Activated T-cell treated with anti-CD3 and anti-CD28 coated beads, Interleukin-2, amount 50 U/mL, for 4 hours (primary cell): ENCODE data around the gene NUP205. TPM values are rescaled to one million over a fixed set of nuclear protein-coding genes. Genes with fewer than 3 reads are reported as not detected.

Experiments
- ATAC-seq, 2 donors: fragments of 200-7000 bp; cut with Tn5 transposase; one replicate each; pipeline ENCODE4 v1.10.0; 2021
- DNase-seq: peaks from one replicate; pipeline ENCODE4 v3.0.0-alpha.2; 2020
- H3K27me3 Mint-ChIP-seq: one replicate; pipeline ENCODE4 v1.8.0; 2021; ENCODE audit warnings: low read depth, mixed read lengths
- H3K36me3 Mint-ChIP-seq: one replicate; pipeline ENCODE4 v1.8.0; 2022; ENCODE audit warnings: mixed read lengths; ENCODE audit not compliant: insufficient read depth
- H3K4me1 Mint-ChIP-seq: one replicate; pipeline ENCODE4 v1.8.0; 2021; ENCODE audit warnings: low read depth, mixed read lengths
- H3K4me3 Mint-ChIP-seq: one replicate; pipeline ENCODE4 v1.8.0; 2021; ENCODE audit warnings: mild to moderate bottlenecking, moderate library complexity, mixed read lengths
- H3K9me3 Mint-ChIP-seq: one replicate; pipeline ENCODE4 v1.8.0; 2021; ENCODE audit warnings: mixed read lengths
- total RNA-seq, 3 donors: library from RNA; stranded (reverse); gene quantifications; one replicate each; pipeline ENCODE4 v1.2.1, GENCODE V29; 2021

NUP205 gene
- total RNA-seq, 3 donors from 2014 or later, result 102 to 128 (median 125) TPM

- H3K4me1 Mint-ChIP-seq, result no peaks in the 10 kb centered on the region
- ATAC-seq (no peak), DNase-seq (no peak)
- H3K4me3 Mint-ChIP-seq, result no peak overlapping the region
- H3K36me3 Mint-ChIP-seq, result no peaks in the 10 kb centered on the region
- no peaks in the 10 kb centered on the region for H3K27me3 Mint-ChIP-seq
- H3K9me3 Mint-ChIP-seq, result peaks cover 4% of the 10 kb centered on the region
Measured at GRCh38 chr7:135522509-135522908, 35.2 kb upstream of the NUP205 start.

- ATAC-seq (no peak), DNase-seq (no peak)
- Mint-ChIP-seq H3K36me3 (no peaks in the 10 kb centered on the region), H3K9me3 (peaks cover 4% of the 10 kb centered on the region), H3K4me3 (no peak overlapping the region), H3K27me3 (no peaks in the 10 kb centered on the region), H3K4me1 (no peaks in the 10 kb centered on the region)
Measured at GRCh38 chr7:135523146-135523545, 34.6 kb upstream of the NUP205 start.

- ATAC-seq, result no peak
- Mint-ChIP-seq H3K27me3 (no peaks in the 10 kb centered on the region), H3K9me3 (peaks cover 4% of the 10 kb centered on the region), H3K36me3 (no peaks in the 10 kb centered on the region), H3K4me1 (no peaks in the 10 kb centered on the region), H3K4me3 (no peak overlapping the region)
- DNase-seq, result no peak
Measured at GRCh38 chr7:135525426-135525825, 32.3 kb upstream of the NUP205 start.

GRCh38 chr7:135527025-135527424, 30.7 kb upstream of the NUP205 start:
- H3K4me1 Mint-ChIP-seq, result no peaks in the 10 kb centered on the region
- H3K36me3 Mint-ChIP-seq, result no peaks in the 10 kb centered on the region
- H3K9me3 Mint-ChIP-seq, result peaks cover 4% of the 10 kb centered on the region
- peaks cover 3% of the 10 kb centered on the region for H3K27me3 Mint-ChIP-seq
- no peak for DNase-seq
- no peak overlapping the region for H3K4me3 Mint-ChIP-seq
- no peak for ATAC-seq

GRCh38 chr7:135536150-135536549, 21.6 kb upstream of the NUP205 start:
- Mint-ChIP-seq H3K4me3 (no peak overlapping the region), H3K4me1 (no peaks in the 10 kb centered on the region), H3K27me3 (peaks cover 3% of the 10 kb centered on the region), H3K9me3 (no peaks in the 10 kb centered on the region), H3K36me3 (no peaks in the 10 kb centered on the region)
- DNase-seq (no peak), ATAC-seq (no peak)

GRCh38 chr7:135537453-135537852, 20.3 kb upstream of the NUP205 start:
- Mint-ChIP-seq H3K4me1 (no peaks in the 10 kb centered on the region), H3K9me3 (no peaks in the 10 kb centered on the region), H3K27me3 (no peaks in the 10 kb centered on the region), H3K36me3 (no peaks in the 10 kb centered on the region), H3K4me3 (no peak overlapping the region)
- ATAC-seq, result no peak
- no peak for DNase-seq

- ATAC-seq (no peak), DNase-seq (no peak)
Measured at GRCh38 chr7:135537905-135538304, 19.8 kb upstream of the NUP205 start.

GRCh38 chr7:135538376-135538775, 19.3 kb upstream of the NUP205 start:
- Mint-ChIP-seq H3K4me3 (no peak overlapping the region), H3K9me3 (no peaks in the 10 kb centered on the region), H3K27me3 (no peaks in the 10 kb centered on the region), H3K36me3 (no peaks in the 10 kb centered on the region), H3K4me1 (no peaks in the 10 kb centered on the region)
- ATAC-seq (no peak), DNase-seq (no peak)

More at GRCh38 chr7:135537905-135538304, 19.8 kb upstream of the NUP205 start:
- H3K4me3 Mint-ChIP-seq, result no peak overlapping the region
- no peaks in the 10 kb centered on the region for H3K27me3 Mint-ChIP-seq
- H3K36me3 Mint-ChIP-seq, result no peaks in the 10 kb centered on the region
- H3K9me3 Mint-ChIP-seq, result no peaks in the 10 kb centered on the region
- H3K4me1 Mint-ChIP-seq, result no peaks in the 10 kb centered on the region

- DNase-seq (no peak), ATAC-seq (no peak)
- Mint-ChIP-seq H3K9me3 (no peaks in the 10 kb centered on the region), H3K4me1 (no peaks in the 10 kb centered on the region), H3K36me3 (no peaks in the 10 kb centered on the region), H3K4me3 (no peak overlapping the region), H3K27me3 (no peaks in the 10 kb centered on the region)
Measured at GRCh38 chr7:135539629-135540028, 18.1 kb upstream of the NUP205 start.

GRCh38 chr7:135541029-135541428, 16.7 kb upstream of the NUP205 start:
- Mint-ChIP-seq H3K4me1 (no peaks in the 10 kb centered on the region), H3K4me3 (no peak overlapping the region), H3K9me3 (no peaks in the 10 kb centered on the region), H3K36me3 (no peaks in the 10 kb centered on the region), H3K27me3 (no peaks in the 10 kb centered on the region)
- ATAC-seq, result no peak
- DNase-seq, result no peak

GRCh38 chr7:135550196-135550595, 7.5 kb upstream of the NUP205 start:
- H3K9me3 Mint-ChIP-seq, result no peaks in the 10 kb centered on the region
- peaks cover 11% of the 10 kb centered on the region for H3K27me3 Mint-ChIP-seq

GRCh38 chr7:135552148-135552547, 5.6 kb upstream of the NUP205 start:
- Mint-ChIP-seq H3K4me1 (no peaks in the 10 kb centered on the region), H3K27me3 (peaks cover 11% of the 10 kb centered on the region), H3K9me3 (no peaks in the 10 kb centered on the region), H3K36me3 (no peaks in the 10 kb centered on the region), H3K4me3 (no peak overlapping the region)
- no peak for ATAC-seq
- DNase-seq, result no peak

More at GRCh38 chr7:135550196-135550595, 7.5 kb upstream of the NUP205 start:
- H3K4me3 Mint-ChIP-seq, result no peak overlapping the region
- H3K4me1 Mint-ChIP-seq, result no peaks in the 10 kb centered on the region
- no peak for ATAC-seq
- no peak for DNase-seq
- no peaks in the 10 kb centered on the region for H3K36me3 Mint-ChIP-seq

- Mint-ChIP-seq H3K4me3 (no peak overlapping the region), H3K36me3 (no peaks in the 10 kb centered on the region)
Measured at GRCh38 chr7:135553346-135553745, 4.4 kb upstream of the NUP205 start.

GRCh38 chr7:135558337-135558767, 635 bp downstream of the NUP205 start:
- Mint-ChIP-seq H3K4me3 (no peak overlapping the region), H3K4me1 (peaks cover 19% of the 10 kb centered on the region), H3K27me3 (peaks cover 2% of the 10 kb centered on the region), H3K9me3 (no peaks in the 10 kb centered on the region), H3K36me3 (peaks cover 11% of the 10 kb centered on the region)
- ATAC-seq (peak; percentile 64 to 74), DNase-seq (peak; percentile 50)

More at GRCh38 chr7:135553346-135553745, 4.4 kb upstream of the NUP205 start:
- no peaks in the 10 kb centered on the region for H3K9me3 Mint-ChIP-seq
- H3K4me1 Mint-ChIP-seq, result no peaks in the 10 kb centered on the region
- DNase-seq (no peak), ATAC-seq (no peak)
- peaks cover 6% of the 10 kb centered on the region for H3K27me3 Mint-ChIP-seq

GRCh38 chr7:135558881-135559280, 1.2 kb downstream of the NUP205 start:
- ATAC-seq (no peak), DNase-seq (no peak)
- no peaks in the 10 kb centered on the region for H3K9me3 Mint-ChIP-seq
- no peak overlapping the region for H3K4me3 Mint-ChIP-seq
- H3K27me3 Mint-ChIP-seq, result no peaks in the 10 kb centered on the region
- H3K4me1 Mint-ChIP-seq, result peaks cover 19% of the 10 kb centered on the region
- H3K36me3 Mint-ChIP-seq, result peaks cover 11% of the 10 kb centered on the region

GRCh38 chr7:135560631-135561030, 2.9 kb downstream of the NUP205 start:
- Mint-ChIP-seq H3K27me3 (no peaks in the 10 kb centered on the region), H3K4me1 (peaks cover 23% of the 10 kb centered on the region), H3K4me3 (peak overlapping the region; percentile 40), H3K9me3 (no peaks in the 10 kb centered on the region), H3K36me3 (peaks cover 11% of the 10 kb centered on the region)
- no peak for DNase-seq
- no peak for ATAC-seq
